Measurements from ENCODE around the gene ARHGAP10.

ARHGAP10 gene

GRCh38 chr4:147717878-147718277 lies 14.0 kb upstream of the ARHGAP10 start:
- Histone ChIP-seq H3K27me3 (ENCODE audit: control insufficient read depth, low read length) (peaks cover 14% of the 10 kb centered on the region), H4K20me1 (ENCODE audit: control insufficient read depth, insufficient read depth, low read depth, low read length) (no peaks in the 10 kb centered on the region), H3K4me2 (ENCODE audit: low read length) (no peak overlapping the region), H3K4me1 (ENCODE audit: control insufficient read depth, low read length) (no peaks in the 10 kb centered on the region), H3K79me2 (ENCODE audit: control insufficient read depth, low read length) (no peaks in the 10 kb centered on the region), H3K27ac (ENCODE audit: low read depth, low read length) (no peak overlapping the region), H3K9me2 (replicated peaks; ENCODE audit: control insufficient read depth, low read length) (no peaks in the 10 kb centered on the region), H3K9me3 (ENCODE audit: control insufficient read depth, insufficient read depth, low read length) (no peaks in the 10 kb centered on the region), H3K36me3 (ENCODE audit: control insufficient read depth, low read length) (no peaks in the 10 kb centered on the region), H3F3A (ENCODE audit: control insufficient read depth, insufficient read depth) (no peaks in the 10 kb centered on the region), H3K4me3 (ENCODE audit: low read length) (no peak overlapping the region)
- no peak for TF ChIP-seq EZH2phosphoT487 (IDR thresholded peaks at IDR 0.05; ENCODE audit: borderline replicate concordance, low read length)
- TF ChIP-seq, protein P1, sequence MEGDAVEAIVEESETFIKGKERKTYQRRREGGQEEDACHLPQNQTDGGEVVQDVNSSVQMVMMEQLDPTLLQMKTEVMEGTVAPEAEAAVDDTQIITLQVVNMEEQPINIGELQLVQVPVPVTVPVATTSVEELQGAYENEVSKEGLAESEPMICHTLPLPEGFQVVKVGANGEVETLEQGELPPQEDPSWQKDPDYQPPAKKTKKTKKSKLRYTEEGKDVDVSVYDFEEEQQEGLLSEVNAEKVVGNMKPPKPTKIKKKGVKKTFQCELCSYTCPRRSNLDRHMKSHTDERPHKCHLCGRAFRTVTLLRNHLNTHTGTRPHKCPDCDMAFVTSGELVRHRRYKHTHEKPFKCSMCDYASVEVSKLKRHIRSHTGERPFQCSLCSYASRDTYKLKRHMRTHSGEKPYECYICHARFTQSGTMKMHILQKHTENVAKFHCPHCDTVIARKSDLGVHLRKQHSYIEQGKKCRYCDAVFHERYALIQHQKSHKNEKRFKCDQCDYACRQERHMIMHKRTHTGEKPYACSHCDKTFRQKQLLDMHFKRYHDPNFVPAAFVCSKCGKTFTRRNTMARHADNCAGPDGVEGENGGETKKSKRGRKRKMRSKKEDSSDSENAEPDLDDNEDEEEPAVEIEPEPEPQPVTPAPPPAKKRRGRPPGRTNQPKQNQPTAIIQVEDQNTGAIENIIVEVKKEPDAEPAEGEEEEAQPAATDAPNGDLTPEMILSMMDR (IDR thresholded peaks at IDR 0.05; ENCODE audit: low read depth, low read length, poor library complexity, severe bottlenecking), result no peak

- Histone ChIP-seq H3K9me2 (replicated peaks; ENCODE audit: control insufficient read depth, low read length) (no peaks in the 10 kb centered on the region), H3F3A (ENCODE audit: control insufficient read depth, insufficient read depth) (no peaks in the 10 kb centered on the region), H3K27ac (ENCODE audit: low read depth, low read length) (no peak overlapping the region), H4K20me1 (ENCODE audit: control insufficient read depth, insufficient read depth, low read depth, low read length) (no peaks in the 10 kb centered on the region), H3K9me3 (ENCODE audit: control insufficient read depth, insufficient read depth, low read length) (no peaks in the 10 kb centered on the region), H3K27me3 (ENCODE audit: control insufficient read depth, low read length) (peaks cover 19% of the 10 kb centered on the region), H3K4me1 (ENCODE audit: control insufficient read depth, low read length) (no peaks in the 10 kb centered on the region), H3K79me2 (ENCODE audit: control insufficient read depth, low read length) (no peaks in the 10 kb centered on the region), H3K4me2 (ENCODE audit: low read length) (no peak overlapping the region), H3K36me3 (ENCODE audit: control insufficient read depth, low read length) (no peaks in the 10 kb centered on the region), H3K4me3 (ENCODE audit: low read length) (no peak overlapping the region)
- TF ChIP-seq, protein P1 (IDR thresholded peaks at IDR 0.05; ENCODE audit: low read depth, low read length, poor library complexity, severe bottlenecking), result no peak
- no peak for TF ChIP-seq EZH2phosphoT487 (IDR thresholded peaks at IDR 0.05; ENCODE audit: borderline replicate concordance, low read length)
These were observed 8.6 kb upstream of the ARHGAP10 start for GRCh38 chr4:147723326-147723725.

GRCh38 chr4:147724468-147725201 lies 7.3 kb upstream of the ARHGAP10 start:
- Histone ChIP-seq H3K9me3 (ENCODE audit: control insufficient read depth, insufficient read depth, low read length) (no peaks in the 10 kb centered on the region), H4K20me1 (ENCODE audit: control insufficient read depth, insufficient read depth, low read depth, low read length) (no peaks in the 10 kb centered on the region), H3K36me3 (ENCODE audit: control insufficient read depth, low read length) (no peaks in the 10 kb centered on the region), H3K27me3 (ENCODE audit: control insufficient read depth, low read length) (peaks cover 16% of the 10 kb centered on the region), H3K79me2 (ENCODE audit: control insufficient read depth, low read length) (no peaks in the 10 kb centered on the region), H3K4me2 (ENCODE audit: low read length) (no peak overlapping the region), H3F3A (ENCODE audit: control insufficient read depth, insufficient read depth) (0 out of 2 replicates have a peak, but pooled peaks cover 5% of the 10 kb centered on the region), H3K9me2 (replicated peaks; ENCODE audit: control insufficient read depth, low read length) (no peaks in the 10 kb centered on the region), H3K4me3 (ENCODE audit: low read length) (no peak overlapping the region), H3K27ac (ENCODE audit: low read depth, low read length) (no peak overlapping the region), H3K4me1 (ENCODE audit: control insufficient read depth, low read length) (no peaks in the 10 kb centered on the region)
- TF ChIP-seq, protein P1 (IDR thresholded peaks at IDR 0.05; ENCODE audit: low read depth, low read length, poor library complexity, severe bottlenecking), result no peak
- TF ChIP-seq EZH2phosphoT487 (IDR thresholded peaks at IDR 0.05; ENCODE audit: borderline replicate concordance, low read length), result no peak
